B cell (primary cell): ENCODE measurements around the gene STK16. TPM values are rescaled to one million over a fixed set of nuclear protein-coding genes. Genes with fewer than 3 reads are reported as not detected.

Source experiments
- ATAC-seq: fragments of 200-7000 bp; cut with Tn5 transposase; one replicate; pipeline ENCODE4 v1.10.0; 2021; ENCODE audit warnings: low read depth, mild to moderate bottlenecking, moderate number of reproducible peaks, moderate library complexity
- CTCF ChIA-PET: fragments of 350-600 bp; sonication (Branson Sonifier 250); formaldehyde crosslinking; loops from one replicate; lab custom pipeline; 2021; ENCODE audit warnings: antibody characterized with exemption, inconsistent platforms; lab: Charles Lee
- POLR2A ChIA-PET: fragments of 350-600 bp; sonication (Branson Sonifier 250); formaldehyde crosslinking; loops from one replicate; lab custom pipeline; 2021; ENCODE audit warnings: antibody characterized with exemption; lab: Charles Lee
- DNase-seq: peaks from one replicate; pipeline ENCODE4 v3.0.0; 2013
- H2AFZ ChIP-seq: 2 replicates; pipeline ENCODE4 v1.6.1; 2012; ENCODE audit warnings: mild to moderate bottlenecking, low read depth, low read length; ENCODE audit not compliant: insufficient read depth, poor library complexity, severe bottlenecking
- H3K27ac ChIP-seq, 2 donors: 1 replicate in 1 of 2; 2 replicates in 1 of 2; pipeline ENCODE4 v1.5.1; 2012 to 2013; ENCODE audit warnings: low read length in 2 of 2, mild to moderate bottlenecking in 2 of 2, moderate library complexity in 1 of 2
- H3K27me3 ChIP-seq, 4 experiments: fragments of 200-600 bp in 1 of 4; sonication (generic) in 1 of 4; replicated peaks in 1 of 4; 1 replicate in 2 of 4; 2 replicates in 2 of 4; pipeline versions ENCODE4 v1.6.1 to v1.7.0; 2013 to 2016; ENCODE audit warnings: low read length in 3 of 4, mild to moderate bottlenecking in 2 of 4, mixed read lengths in 1 of 4, moderate library complexity in 1 of 4; ENCODE audit not compliant: insufficient read depth in 4 of 4, control insufficient read depth in 3 of 4; ENCODE audit errors: control extremely low read depth in 1 of 4
- H3K36me3 ChIP-seq, 2 experiments: replicated peaks in 1 of 2; 1 replicate in 1 of 2; 2 replicates in 1 of 2; pipeline versions ENCODE4 v1.6.1 to v1.7.1; 2013; ENCODE audit warnings: low read length in 1 of 2; ENCODE audit not compliant: insufficient read depth in 2 of 2, control insufficient read depth in 1 of 2; ENCODE audit errors: control extremely low read depth in 1 of 2, extremely low read depth in 1 of 2
- H3K4me1 ChIP-seq, 2 donors: fragments of 200-600 bp in 1 of 2; sonication (generic) in 1 of 2; 1 replicate in 1 of 2; 2 replicates in 1 of 2; pipeline versions ENCODE4 v1.5.1 to v1.6.1; 2013 to 2017; ENCODE audit warnings: low read length in 2 of 2; ENCODE audit not compliant: control insufficient read depth in 2 of 2, insufficient read depth in 2 of 2
- H3K4me2 ChIP-seq: replicated peaks from 2 replicates; pipeline ENCODE3; 2012; ENCODE audit warnings: mild to moderate bottlenecking, low read depth, low read length; ENCODE audit not compliant: poor library complexity, severe bottlenecking
- H3K4me3 ChIP-seq, 5 experiments: fragments of 200-600 bp in 1 of 5; sonication (generic) in 1 of 5; 1 replicate in 3 of 5; 2 replicates in 2 of 5; pipeline versions ENCODE4 v1.5.1 to v1.7.0; 2011 to 2016; ENCODE audit warnings: low read length in 4 of 5, mild to moderate bottlenecking in 4 of 5, low read depth in 2 of 5, control low read depth in 1 of 5, moderate library complexity in 1 of 5; ENCODE audit not compliant: insufficient read depth in 1 of 5; ENCODE audit errors: control extremely low read depth in 1 of 5, extremely low read depth in 1 of 5
- H3K79me2 ChIP-seq: fragments of 200-600 bp; sonication (generic); one replicate; pipeline ENCODE4 v1.6.0; 2016; ENCODE audit warnings: low read length; ENCODE audit not compliant: control insufficient read depth, insufficient read depth
- H3K9ac ChIP-seq: fragments of 200-600 bp; sonication (generic); 2 replicates; pipeline ENCODE4 v1.6.1; 2017; ENCODE audit warnings: mild to moderate bottlenecking, low read length, moderate library complexity
- H3K9me3 ChIP-seq, 3 donors: one replicate each; pipeline versions ENCODE4 v1.6.1 to v1.7.1; 2013; ENCODE audit warnings: low read length in 2 of 3; ENCODE audit not compliant: control insufficient read depth in 2 of 3, insufficient read depth in 1 of 3; ENCODE audit errors: control extremely low read depth in 1 of 3
- H4K20me1 ChIP-seq: 2 replicates; pipeline ENCODE4 v1.6.0; 2012; ENCODE audit warnings: mild to moderate bottlenecking, low read length; ENCODE audit not compliant: insufficient read depth, control insufficient read depth, poor library complexity, severe bottlenecking
- H3K27ac Mint-ChIP-seq: one replicate; pipeline ENCODE4 v1.8.0; 2021; ENCODE audit warnings: mixed read lengths
- H3K27me3 Mint-ChIP-seq: one replicate; pipeline ENCODE4 v1.8.0; 2021; ENCODE audit warnings: mixed read lengths
- H3K4me1 Mint-ChIP-seq: one replicate; pipeline ENCODE4 v1.8.0; 2021; ENCODE audit warnings: mixed read lengths
- H3K4me3 Mint-ChIP-seq: one replicate; pipeline ENCODE4 v1.8.0; 2021; ENCODE audit warnings: mixed read lengths
- H3K9me3 Mint-ChIP-seq: one replicate; pipeline ENCODE4 v1.8.0; 2022; ENCODE audit warnings: mixed read lengths; ENCODE audit not compliant: insufficient read depth
- EZH2 ChIP-seq: IDR thresholded peaks from 2 replicates; pipeline ENCODE4 v1.6.1; 2012; ENCODE audit warnings: borderline replicate concordance, low read depth, mild to moderate bottlenecking, moderate library complexity, low read length; ENCODE audit not compliant: insufficient read depth, poor library complexity, severe bottlenecking
- WGBS: methylation state at CpG from one replicate; pipeline ENCODE4 v1.1.5; 2013; ENCODE audit warnings: missing lambda C conversion rate; ENCODE audit not compliant: insufficient coverage; 5-methylcytosine and 5-hydroxymethylcytosine counted together
- intact Hi-C: fragments of 100-400 bp; cut with micrococcal nuclease; formaldehyde crosslinking; loops from one replicate; pipeline ENCODE4 v1.10.0; 2022
- polyA plus RNA-seq: library from polyadenylated mRNA; depleted of rRNA; stranded (reverse); fragments of >200 nt; gene quantifications from 2 replicates; pipeline ENCODE4 v1.2.3, GENCODE V29; 2012
- total RNA-seq, 2 donors: library from RNA; stranded (reverse); fragments of 120-200 nt in 1 of 2; gene quantifications; 1 replicate in 1 of 2; 2 replicates in 1 of 2; pipeline versions ENCODE4 v1.2.3 to v1.2.4, GENCODE V29; 2013 to 2022
- TF ChIP-seq, protein P1 (sequence below): fragments of 200-600 bp; IDR thresholded peaks from one replicate; pipeline ENCODE4 v1.8.0; 2022; ENCODE audit warnings: antibody characterized with exemption, mild to moderate bottlenecking

Gene STK16
- total and polyA plus RNA-seq, 2 donors (not counting 1 experiment from before 2014, with no cell fraction given) = 29.0 to 60.1 TPM

DNA sequence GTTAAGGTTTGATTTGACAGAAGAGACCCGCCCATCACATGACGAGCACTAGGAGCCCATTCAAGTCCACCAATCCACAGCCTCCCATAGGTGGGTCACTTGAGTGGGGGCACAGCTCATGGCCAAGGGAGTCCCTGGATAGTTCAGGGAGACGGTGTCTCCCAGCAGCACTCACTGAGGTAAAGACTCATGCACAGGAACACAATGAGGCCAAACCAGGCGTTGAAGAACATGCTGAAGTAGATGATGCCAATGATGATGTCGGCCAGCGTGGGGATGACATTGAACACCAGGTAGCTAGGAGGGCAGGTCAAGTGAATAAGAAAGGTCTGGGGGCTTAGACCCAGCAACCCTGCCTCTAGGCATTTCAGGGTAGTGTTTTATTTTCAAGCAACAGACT, 30.5 kb upstream of the STK16 start:
- no peak overlapping the region for H2AFZ ChIP-seq
- H3K27me3 ChIP-seq = no peaks in the 10 kb centered on the region
- Mint-ChIP-seq H3K4me1 (peaks cover 26% of the 10 kb centered on the region), H3K27ac (no peak overlapping the region), H3K9me3 (no peaks in the 10 kb centered on the region), H3K27me3 (no peaks in the 10 kb centered on the region), H3K4me3 (no peak overlapping the region)
- H3K27ac ChIP-seq = no peak overlapping the region
- no peak overlapping the region for H3K4me2 ChIP-seq
- intact Hi-C loops = no loop called here
- H3K9me3 ChIP-seq = no peaks in the 10 kb centered on the region
- no peaks in the 10 kb centered on the region for H3K79me2 ChIP-seq
- ChIA-PET CTCF (interaction anchor here (1.1 to 7.3 kb wide), 4 partner anchors 12 to 57 kb away, joined by 5 to 65 read pairs (median 5); partner anchors contain the start of genes NHEJ1 and TUBA4A), POLR2A (interaction anchor here (0.6 kb wide), 1 partner anchor 37 kb away, joined by 4 read pairs; no protein-coding TSS in a partner anchor)
- H3K9ac ChIP-seq = no peak overlapping the region
- H3K36me3 ChIP-seq = peaks cover 0 to 6% of the 10 kb centered on the region in 2 experiments
- H4K20me1 ChIP-seq = peaks cover 7% of the 10 kb centered on the region
- WGBS = 94% methylated on average over 3 of the region's 6 CpGs
- no peak for TF ChIP-seq EZH2
- TF ChIP-seq, protein P1, sequence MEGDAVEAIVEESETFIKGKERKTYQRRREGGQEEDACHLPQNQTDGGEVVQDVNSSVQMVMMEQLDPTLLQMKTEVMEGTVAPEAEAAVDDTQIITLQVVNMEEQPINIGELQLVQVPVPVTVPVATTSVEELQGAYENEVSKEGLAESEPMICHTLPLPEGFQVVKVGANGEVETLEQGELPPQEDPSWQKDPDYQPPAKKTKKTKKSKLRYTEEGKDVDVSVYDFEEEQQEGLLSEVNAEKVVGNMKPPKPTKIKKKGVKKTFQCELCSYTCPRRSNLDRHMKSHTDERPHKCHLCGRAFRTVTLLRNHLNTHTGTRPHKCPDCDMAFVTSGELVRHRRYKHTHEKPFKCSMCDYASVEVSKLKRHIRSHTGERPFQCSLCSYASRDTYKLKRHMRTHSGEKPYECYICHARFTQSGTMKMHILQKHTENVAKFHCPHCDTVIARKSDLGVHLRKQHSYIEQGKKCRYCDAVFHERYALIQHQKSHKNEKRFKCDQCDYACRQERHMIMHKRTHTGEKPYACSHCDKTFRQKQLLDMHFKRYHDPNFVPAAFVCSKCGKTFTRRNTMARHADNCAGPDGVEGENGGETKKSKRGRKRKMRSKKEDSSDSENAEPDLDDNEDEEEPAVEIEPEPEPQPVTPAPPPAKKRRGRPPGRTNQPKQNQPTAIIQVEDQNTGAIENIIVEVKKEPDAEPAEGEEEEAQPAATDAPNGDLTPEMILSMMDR = no peak
- H3K4me1 ChIP-seq = peaks cover 20 to 29% of the 10 kb centered on the region in 2 donors
- no peak overlapping the region for H3K4me3 ChIP-seq
- no peak for ATAC-seq
- DNase-seq = no peak

DNA sequence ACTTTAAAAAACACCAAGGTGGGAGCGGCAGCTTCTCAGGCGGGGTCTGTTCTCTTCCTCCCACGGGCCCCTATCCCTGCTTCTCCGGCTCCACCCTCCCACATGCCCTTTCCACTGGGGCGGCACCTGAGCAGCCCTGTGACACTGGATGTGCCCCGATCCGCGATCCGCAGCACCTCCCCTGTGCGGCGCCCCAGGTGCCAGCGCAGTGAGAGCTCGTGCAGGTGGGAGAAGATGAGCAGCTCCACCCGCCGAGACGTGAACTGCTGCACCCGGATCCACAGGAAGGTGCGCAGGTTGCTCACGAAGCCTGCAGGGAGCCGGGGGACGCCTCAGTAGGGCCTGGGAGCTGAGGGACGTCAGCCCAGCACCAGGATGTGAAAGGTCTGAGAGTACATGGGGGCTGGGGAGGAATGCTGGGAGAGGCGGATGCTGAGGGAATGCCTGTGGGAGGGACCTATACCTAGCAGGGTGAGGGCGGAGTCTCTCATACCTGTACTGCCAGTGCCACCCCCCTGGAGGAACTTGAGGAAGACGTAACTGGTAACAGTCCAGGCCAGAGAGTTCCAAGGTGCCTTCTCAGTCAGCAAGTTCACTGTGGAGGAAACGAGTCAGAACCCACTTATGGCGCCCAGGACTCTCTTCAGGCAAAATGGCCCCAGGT, 29.3 kb upstream of the STK16 start:
- CTCF ChIA-PET = interaction anchor here (1.1 to 7.3 kb wide), 10 partner anchors 11 to 340 kb away, joined by 3 to 65 read pairs (median 6); partner anchors contain the start of genes GLB1L, NHEJ1, SLC23A3 and STK16
- Histone ChIP-seq H3K9me3 (no peaks in the 10 kb centered on the region), H3K27me3 (no peaks in the 10 kb centered on the region), H3K4me1 (peaks cover 20 to 27% of the 10 kb centered on the region in 2 donors), H3K27ac (no peak overlapping the region), H3K36me3 (peaks cover 0 to 12% of the 10 kb centered on the region in 2 experiments), H2AFZ (no peak overlapping the region), H4K20me1 (peaks cover 19% of the 10 kb centered on the region), H3K4me3 (no peak overlapping the region), H3K79me2 (no peaks in the 10 kb centered on the region), H3K4me2 (no peak overlapping the region), H3K9ac (no peak overlapping the region)
- peak overlapping the region; percentile 32 for H3K27ac Mint-ChIP-seq
- intact Hi-C loops = no loop called here
- no peak for DNase-seq
- POLR2A ChIA-PET = interaction anchor here (1.4 to 1.6 kb wide), 2 partner anchors 9 to 40 kb away, joined by 4 to 7 read pairs; partner anchors contain the start of gene ZFAND2B
- no peaks in the 10 kb centered on the region for H3K27me3 Mint-ChIP-seq
- ATAC-seq = no peak
- TF ChIP-seq, protein P1 = no peak
- TF ChIP-seq EZH2 = no peak
- WGBS = 98% methylated on average over 27 of the region's 27 CpGs
- H3K4me1 Mint-ChIP-seq = peaks cover 26% of the 10 kb centered on the region
- no peak overlapping the region for H3K4me3 Mint-ChIP-seq
- no peaks in the 10 kb centered on the region for H3K9me3 Mint-ChIP-seq
